IMR-90 (cell line): ENCODE results near the gene ZDHHC22.
A peak's percentile ranks its signal among the peaks of the same experiment; 100 is the strongest.

Experiments
- ELK1 ChIP-seq: fragments of 150-350 bp; IDR thresholded peaks from 2 replicates; pipeline ENCODE4 v1.6.1; 2016; ENCODE audit warnings: low read depth, mild to moderate bottlenecking, low read length, moderate library complexity, borderline replicate concordance
- FOS ChIP-seq: fragments of 150-350 bp; IDR thresholded peaks from 2 replicates; pipeline ENCODE4 v1.6.1; 2016; ENCODE audit warnings: low read depth, low read length
- TF ChIP-seq, protein P1 (sequence below): conservative IDR thresholded peaks from 2 replicates; pipeline ENCODE4 v1.5.1; 2012; ENCODE audit warnings: mild to moderate bottlenecking, low read depth, low read length, improper control_type of control experiment

- TF ChIP-seq, protein P1, sequence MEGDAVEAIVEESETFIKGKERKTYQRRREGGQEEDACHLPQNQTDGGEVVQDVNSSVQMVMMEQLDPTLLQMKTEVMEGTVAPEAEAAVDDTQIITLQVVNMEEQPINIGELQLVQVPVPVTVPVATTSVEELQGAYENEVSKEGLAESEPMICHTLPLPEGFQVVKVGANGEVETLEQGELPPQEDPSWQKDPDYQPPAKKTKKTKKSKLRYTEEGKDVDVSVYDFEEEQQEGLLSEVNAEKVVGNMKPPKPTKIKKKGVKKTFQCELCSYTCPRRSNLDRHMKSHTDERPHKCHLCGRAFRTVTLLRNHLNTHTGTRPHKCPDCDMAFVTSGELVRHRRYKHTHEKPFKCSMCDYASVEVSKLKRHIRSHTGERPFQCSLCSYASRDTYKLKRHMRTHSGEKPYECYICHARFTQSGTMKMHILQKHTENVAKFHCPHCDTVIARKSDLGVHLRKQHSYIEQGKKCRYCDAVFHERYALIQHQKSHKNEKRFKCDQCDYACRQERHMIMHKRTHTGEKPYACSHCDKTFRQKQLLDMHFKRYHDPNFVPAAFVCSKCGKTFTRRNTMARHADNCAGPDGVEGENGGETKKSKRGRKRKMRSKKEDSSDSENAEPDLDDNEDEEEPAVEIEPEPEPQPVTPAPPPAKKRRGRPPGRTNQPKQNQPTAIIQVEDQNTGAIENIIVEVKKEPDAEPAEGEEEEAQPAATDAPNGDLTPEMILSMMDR: peak; percentile 49
- no peak for TF ChIP-seq ELK1
- no peak for TF ChIP-seq FOS
Observed at GRCh38 chr14:77151245-77151644, 9.7 kb upstream of the ZDHHC22 start.
